HG03378 (cell line): Measurements from ENCODE around the gene AK2.
A peak's percentile ranks its signal among the peaks of the same experiment; 100 is the strongest.

ENCODE experiments used
- ATAC-seq: cut with Tn5 transposase; IDR thresholded peaks from one replicate; pipeline ENCODE4 v1.9.1; 2021; ENCODE audit warnings: mild to moderate bottlenecking, moderate library complexity; ENCODE audit not compliant: unreplicated experiment

The AK2 gene

GRCh38 chr1:33024430-33025179 is 12.1 kb downstream of the AK2 start:
- ATAC-seq: peak; percentile 45

GRCh38 chr1:33022650-33023200 is 14.0 kb downstream of the AK2 start:
- no peak for ATAC-seq

- no peak for ATAC-seq
Measured at GRCh38 chr1:33021567-33022431, 14.9 kb downstream of the AK2 start.

- ATAC-seq: no peak
Measured at GRCh38 chr1:33018112-33018511, 18.6 kb downstream of the AK2 start.

- no peak for ATAC-seq
Measured at GRCh38 chr1:33017175-33017574, 19.5 kb downstream of the AK2 start.

GRCh38 chr1:33015216-33015615 is 21.5 kb downstream of the AK2 start:
- ATAC-seq: no peak

- no peak for ATAC-seq
Measured at GRCh38 chr1:33014464-33015163, 22.1 kb downstream of the AK2 start.

GRCh38 chr1:33013791-33014190 is 22.9 kb downstream of the AK2 start:
- ATAC-seq: no peak

- no peak for ATAC-seq
Measured at GRCh38 chr1:33012165-33012564, 24.5 kb downstream of the AK2 start.

GRCh38 chr1:33010932-33011731 is 25.6 kb downstream of the AK2 start:
- ATAC-seq: no peak

- ATAC-seq: no peak
Measured at GRCh38 chr1:33009561-33009960, 27.1 kb downstream of the AK2 start.

GRCh38 chr1:33008051-33008914 is 28.4 kb downstream of the AK2 start:
- no peak for ATAC-seq

GRCh38 chr1:33007190-33008050 is 29.3 kb downstream of the AK2 start:
- ATAC-seq: no peak

GRCh38 chr1:33005838-33006421 is 30.8 kb downstream of the AK2 start:
- no peak for ATAC-seq

GRCh38 chr1:33005117-33005837 is 31.4 kb downstream of the AK2 start:
- ATAC-seq: no peak

GRCh38 chr1:33004613-33005012 is 32.1 kb downstream of the AK2 start:
- ATAC-seq: no peak

GRCh38 chr1:33003657-33004056 is 33.0 kb downstream of the AK2 start:
- no peak for ATAC-seq

GRCh38 chr1:33002006-33002405 is 34.7 kb downstream of the AK2 start:
- no peak for ATAC-seq
